ENCODE data around the gene TPM1. TPM values are rescaled to one million over a fixed set of nuclear protein-coding genes. Genes with fewer than 3 reads are reported as not detected.

TPM1 gene
- total RNA-seq, 1 experiment from 2014 or later, result 421 TPM

DNA sequence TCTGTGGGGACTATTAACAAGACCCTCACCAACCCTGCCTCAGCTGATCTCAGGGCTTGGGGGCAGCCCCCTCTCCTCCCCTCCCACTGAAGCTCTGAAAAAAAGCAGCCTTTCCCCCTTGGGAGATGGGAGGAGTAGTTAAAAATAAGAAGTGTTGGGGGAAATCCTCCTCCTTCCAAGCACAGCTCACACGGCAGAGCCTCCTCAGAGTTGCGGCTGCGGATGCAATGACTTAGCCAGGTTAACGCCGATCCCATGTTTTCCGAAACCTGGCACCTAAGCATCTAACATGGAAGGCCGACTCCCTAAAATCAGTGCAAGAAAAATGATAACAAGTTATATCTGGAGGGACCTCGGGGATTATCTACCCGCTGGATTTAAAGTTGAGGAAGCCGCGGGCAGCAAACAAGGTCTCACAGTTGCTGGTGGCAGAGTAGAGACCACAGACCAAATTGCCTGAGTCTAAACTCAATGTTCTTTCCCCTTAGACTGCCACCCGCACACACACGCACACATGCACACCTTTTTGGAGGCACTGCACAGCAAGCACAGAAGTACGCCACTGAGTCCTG lies 1.1 kb upstream of the TPM1 start:
- POLR2A ChIA-PET, result interaction anchor here (0.9 to 1.7 kb wide), 5 partner anchors 12 to 192 kb away, joined by 3 to 10 read pairs (median 6); no protein-coding TSS in a partner anchor
- peaks cover 31% of the 10 kb centered on the region for H3K36me3 Mint-ChIP-seq
- peaks cover 7% of the 10 kb centered on the region for H3K27me3 Mint-ChIP-seq (ENCODE audit: low read depth)
- peak overlapping the region; percentile 84 for H3K27ac Mint-ChIP-seq
- TF ChIP-seq NR3C1 (CRISPR knock-in tag; conservative IDR thresholded peaks at IDR 0.05; ENCODE audit: low read depth) (no peak), IRF2 (CRISPR knock-in tag; IDR thresholded peaks at IDR 0.05; ENCODE audit: borderline replicate concordance, low read depth) (no peak), ZNF232 (CRISPR knock-in tag; IDR thresholded peaks at IDR 0.05) (no peak), CREM (CRISPR knock-in tag; IDR thresholded peaks at IDR 0.05) (no peak), EMX1 (CRISPR knock-in tag; IDR thresholded peaks at IDR 0.05) (no peak), SOX15 (CRISPR knock-in tag; IDR thresholded peaks at IDR 0.05) (no peak), CREB1 (CRISPR knock-in tag; IDR thresholded peaks at IDR 0.05) (no peak), TEAD4 (CRISPR knock-in tag; IDR thresholded peaks at IDR 0.05) (no peak), ZNF219 (CRISPR knock-in tag; IDR thresholded peaks at IDR 0.05; ENCODE audit: borderline replicate concordance) (no peak)
- TF ChIP-seq, protein P1, sequence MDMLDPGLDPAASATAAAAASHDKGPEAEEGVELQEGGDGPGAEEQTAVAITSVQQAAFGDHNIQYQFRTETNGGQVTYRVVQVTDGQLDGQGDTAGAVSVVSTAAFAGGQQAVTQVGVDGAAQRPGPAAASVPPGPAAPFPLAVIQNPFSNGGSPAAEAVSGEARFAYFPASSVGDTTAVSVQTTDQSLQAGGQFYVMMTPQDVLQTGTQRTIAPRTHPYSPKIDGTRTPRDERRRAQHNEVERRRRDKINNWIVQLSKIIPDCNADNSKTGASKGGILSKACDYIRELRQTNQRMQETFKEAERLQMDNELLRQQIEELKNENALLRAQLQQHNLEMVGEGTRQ (CRISPR knock-in tag; IDR thresholded peaks at IDR 0.05), result no peak
- TF ChIP-seq, protein P2, sequence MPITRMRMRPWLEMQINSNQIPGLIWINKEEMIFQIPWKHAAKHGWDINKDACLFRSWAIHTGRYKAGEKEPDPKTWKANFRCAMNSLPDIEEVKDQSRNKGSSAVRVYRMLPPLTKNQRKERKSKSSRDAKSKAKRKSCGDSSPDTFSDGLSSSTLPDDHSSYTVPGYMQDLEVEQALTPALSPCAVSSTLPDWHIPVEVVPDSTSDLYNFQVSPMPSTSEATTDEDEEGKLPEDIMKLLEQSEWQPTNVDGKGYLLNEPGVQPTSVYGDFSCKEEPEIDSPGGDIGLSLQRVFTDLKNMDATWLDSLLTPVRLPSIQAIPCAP (CRISPR knock-in tag; IDR thresholded peaks at IDR 0.05), result no peak
- TF ChIP-seq, protein P3, sequence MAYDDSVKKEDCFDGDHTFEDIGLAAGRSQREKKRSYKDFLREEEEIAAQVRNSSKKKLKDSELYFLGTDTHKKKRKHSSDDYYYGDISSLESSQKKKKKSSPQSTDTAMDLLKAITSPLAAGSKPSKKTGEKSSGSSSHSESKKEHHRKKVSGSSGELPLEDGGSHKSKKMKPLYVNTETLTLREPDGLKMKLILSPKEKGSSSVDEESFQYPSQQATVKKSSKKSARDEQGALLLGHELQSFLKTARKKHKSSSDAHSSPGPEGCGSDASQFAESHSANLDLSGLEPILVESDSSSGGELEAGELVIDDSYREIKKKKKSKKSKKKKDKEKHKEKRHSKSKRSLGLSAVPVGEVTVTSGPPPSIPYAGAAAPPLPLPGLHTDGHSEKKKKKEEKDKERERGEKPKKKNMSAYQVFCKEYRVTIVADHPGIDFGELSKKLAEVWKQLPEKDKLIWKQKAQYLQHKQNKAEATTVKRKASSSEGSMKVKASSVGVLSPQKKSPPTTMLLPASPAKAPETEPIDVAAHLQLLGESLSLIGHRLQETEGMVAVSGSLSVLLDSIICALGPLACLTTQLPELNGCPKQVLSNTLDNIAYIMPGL (CRISPR knock-in tag; IDR thresholded peaks at IDR 0.05), result no peak
- H3K4me1 Mint-ChIP-seq, result peaks cover 55% of the 10 kb centered on the region
- CTCF ChIA-PET, result interaction anchor here (0.8 to 7.7 kb wide), 3 partner anchors 26 to 194 kb away, joined by 3 to 131 read pairs (median 3); no protein-coding TSS in a partner anchor
- peaks cover 7% of the 10 kb centered on the region for H3K9me3 Mint-ChIP-seq
- ATAC-seq, result no peak
- H3K4me3 Mint-ChIP-seq, result peak overlapping the region; percentile 97
- DNase-seq (ENCODE audit: low spot score), result no peak

DNA sequence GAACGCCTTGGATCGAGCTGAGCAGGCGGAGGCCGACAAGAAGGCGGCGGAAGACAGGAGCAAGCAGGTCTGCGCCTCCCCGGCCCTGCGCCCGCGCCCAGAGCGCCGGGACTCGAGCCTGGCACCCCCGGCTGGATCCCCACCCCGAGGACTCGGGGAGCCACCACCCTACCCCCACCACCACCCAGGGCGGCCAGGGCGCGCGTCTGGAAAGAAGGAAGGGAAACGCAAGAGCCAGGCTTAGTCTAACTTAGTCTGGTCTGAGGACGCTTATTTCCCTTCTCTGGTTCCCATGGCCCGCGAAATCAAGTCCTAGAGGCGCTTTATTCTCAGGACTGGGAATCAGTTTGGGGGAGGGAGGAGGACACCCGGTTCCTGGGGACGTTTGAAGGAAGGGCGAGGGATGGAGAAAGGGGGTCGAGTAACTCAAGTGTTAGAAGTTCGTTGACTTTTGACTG lies 359 bp downstream of the TPM1 start:
- Mint-ChIP-seq H3K4me1 (peaks cover 63% of the 10 kb centered on the region), H3K4me3 (peak overlapping the region; percentile 97), H3K27me3 (ENCODE audit: low read depth) (peaks cover 7% of the 10 kb centered on the region), H3K36me3 (peaks cover 36% of the 10 kb centered on the region), H3K27ac (0 out of 2 replicates have a peak overlapping the region, but pooled peaks have one; percentile 68), H3K9me3 (peaks cover 7% of the 10 kb centered on the region)
- CTCF ChIA-PET, result interaction anchor here (0.6 to 7.7 kb wide), 4 partner anchors 147 to 438 kb away, joined by 3 to 131 read pairs (median 3); no protein-coding TSS in a partner anchor
- DNase-seq (ENCODE audit: low spot score), result no peak
- TF ChIP-seq, protein P4, sequence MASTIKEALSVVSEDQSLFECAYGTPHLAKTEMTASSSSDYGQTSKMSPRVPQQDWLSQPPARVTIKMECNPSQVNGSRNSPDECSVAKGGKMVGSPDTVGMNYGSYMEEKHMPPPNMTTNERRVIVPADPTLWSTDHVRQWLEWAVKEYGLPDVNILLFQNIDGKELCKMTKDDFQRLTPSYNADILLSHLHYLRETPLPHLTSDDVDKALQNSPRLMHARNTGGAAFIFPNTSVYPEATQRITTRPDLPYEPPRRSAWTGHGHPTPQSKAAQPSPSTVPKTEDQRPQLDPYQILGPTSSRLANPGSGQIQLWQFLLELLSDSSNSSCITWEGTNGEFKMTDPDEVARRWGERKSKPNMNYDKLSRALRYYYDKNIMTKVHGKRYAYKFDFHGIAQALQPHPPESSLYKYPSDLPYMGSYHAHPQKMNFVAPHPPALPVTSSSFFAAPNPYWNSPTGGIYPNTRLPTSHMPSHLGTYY (CRISPR knock-in tag; IDR thresholded peaks at IDR 0.05), result no peak
- no peak for TF ChIP-seq HMGA2 (CRISPR knock-in tag; IDR thresholded peaks at IDR 0.05)
- TF ChIP-seq, protein P5, sequence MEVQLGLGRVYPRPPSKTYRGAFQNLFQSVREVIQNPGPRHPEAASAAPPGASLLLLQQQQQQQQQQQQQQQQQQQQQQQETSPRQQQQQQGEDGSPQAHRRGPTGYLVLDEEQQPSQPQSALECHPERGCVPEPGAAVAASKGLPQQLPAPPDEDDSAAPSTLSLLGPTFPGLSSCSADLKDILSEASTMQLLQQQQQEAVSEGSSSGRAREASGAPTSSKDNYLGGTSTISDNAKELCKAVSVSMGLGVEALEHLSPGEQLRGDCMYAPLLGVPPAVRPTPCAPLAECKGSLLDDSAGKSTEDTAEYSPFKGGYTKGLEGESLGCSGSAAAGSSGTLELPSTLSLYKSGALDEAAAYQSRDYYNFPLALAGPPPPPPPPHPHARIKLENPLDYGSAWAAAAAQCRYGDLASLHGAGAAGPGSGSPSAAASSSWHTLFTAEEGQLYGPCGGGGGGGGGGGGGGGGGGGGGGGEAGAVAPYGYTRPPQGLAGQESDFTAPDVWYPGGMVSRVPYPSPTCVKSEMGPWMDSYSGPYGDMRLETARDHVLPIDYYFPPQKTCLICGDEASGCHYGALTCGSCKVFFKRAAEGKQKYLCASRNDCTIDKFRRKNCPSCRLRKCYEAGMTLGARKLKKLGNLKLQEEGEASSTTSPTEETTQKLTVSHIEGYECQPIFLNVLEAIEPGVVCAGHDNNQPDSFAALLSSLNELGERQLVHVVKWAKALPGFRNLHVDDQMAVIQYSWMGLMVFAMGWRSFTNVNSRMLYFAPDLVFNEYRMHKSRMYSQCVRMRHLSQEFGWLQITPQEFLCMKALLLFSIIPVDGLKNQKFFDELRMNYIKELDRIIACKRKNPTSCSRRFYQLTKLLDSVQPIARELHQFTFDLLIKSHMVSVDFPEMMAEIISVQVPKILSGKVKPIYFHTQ (CRISPR knock-in tag; IDR thresholded peaks at IDR 0.05), result 0 out of 2 replicates have a peak, but pooled peaks have one; percentile 44
- TF ChIP-seq, protein P6, sequence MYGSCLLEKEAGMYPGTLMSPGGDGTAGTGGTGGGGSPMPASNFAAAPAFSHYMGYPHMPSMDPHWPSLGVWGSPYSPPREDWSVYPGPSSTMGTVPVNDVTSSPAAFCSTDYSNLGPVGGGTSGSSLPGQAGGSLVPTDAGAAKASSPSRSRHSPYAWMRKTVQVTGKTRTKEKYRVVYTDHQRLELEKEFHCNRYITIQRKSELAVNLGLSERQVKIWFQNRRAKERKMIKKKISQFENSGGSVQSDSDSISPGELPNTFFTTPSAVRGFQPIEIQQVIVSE (CRISPR knock-in tag; IDR thresholded peaks at IDR 0.05; ENCODE audit: borderline replicate concordance), result no peak
- TF ChIP-seq ETV6 (CRISPR knock-in tag; IDR thresholded peaks at IDR 0.05), result no peak
- TF ChIP-seq, protein P7, sequence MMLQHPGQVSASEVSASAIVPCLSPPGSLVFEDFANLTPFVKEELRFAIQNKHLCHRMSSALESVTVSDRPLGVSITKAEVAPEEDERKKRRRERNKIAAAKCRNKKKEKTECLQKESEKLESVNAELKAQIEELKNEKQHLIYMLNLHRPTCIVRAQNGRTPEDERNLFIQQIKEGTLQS (CRISPR knock-in tag; conservative IDR thresholded peaks at IDR 0.05), result no peak
- no peak for TF ChIP-seq ZNF219 (CRISPR knock-in tag; IDR thresholded peaks at IDR 0.05; ENCODE audit: borderline replicate concordance)
- POLR2A ChIA-PET, result interaction anchor here (0.8 to 1.7 kb wide), 9 partner anchors 11 to 261 kb away, joined by 3 to 10 read pairs (median 3); no protein-coding TSS in a partner anchor
- no peak for ATAC-seq
